H1 (cell line): ENCODE results near the gene TATDN2. TPM values are rescaled to one million over a fixed set of nuclear protein-coding genes. Genes with fewer than 3 reads are reported as not detected.

ENCODE experiments used
- CTCF ChIA-PET: fragments of 300-600 bp; sonication (Branson Sonifier 250); formaldehyde crosslinking; loops from one replicate; lab custom pipeline; 2021; ENCODE audit not compliant: partially characterized antibody; lab: Charles Lee
- POLR2A ChIA-PET: fragments of 300-600 bp; sonication (Branson Sonifier 250); formaldehyde crosslinking; loops from one replicate; lab custom pipeline; 2021; ENCODE audit warnings: inconsistent platforms; ENCODE audit not compliant: partially characterized antibody; lab: Charles Lee
- DNase-seq, 2 experiments: peaks; one replicate each; pipeline versions ENCODE4 v3.0.0 to v3.0.0-alpha.2; 2010 to 2022; ENCODE audit warnings: low spot score in 2 of 2, low read depth in 1 of 2, mixed read lengths in 1 of 2
- FAIRE-seq: peaks from 2 replicates; lab custom pipeline; 2011; peaks lifted over from hg19 to GRCh38; lab: Jason Lieb, UNC
- H2AFZ ChIP-seq: 2 replicates; pipeline ENCODE4 v1.8.1; 2012; ENCODE audit warnings: low read length, inconsistent platforms
- H2AK5ac ChIP-seq: 2 replicates; pipeline ENCODE4 v1.6.1; 2013; ENCODE audit warnings: low read depth, low read length
- H2BK120ac ChIP-seq: replicated peaks from 2 replicates; pipeline ENCODE3; 2013; ENCODE audit warnings: low read depth, low read length, inconsistent platforms
- H2BK12ac ChIP-seq: 2 replicates; pipeline ENCODE4 v1.6.1; 2013; ENCODE audit warnings: low read depth, low read length
- H2BK15ac ChIP-seq: 2 replicates; pipeline ENCODE4 v1.6.1; 2013; ENCODE audit warnings: low read length
- H2BK20ac ChIP-seq: 2 replicates; pipeline ENCODE4 v1.6.1; 2013; ENCODE audit warnings: low read length
- H2BK5ac ChIP-seq: 2 replicates; pipeline ENCODE4 v1.6.1; 2013; ENCODE audit warnings: low read depth, low read length
- H3K14ac ChIP-seq: 2 replicates; pipeline ENCODE4 v1.6.1; 2013; ENCODE audit warnings: inconsistent platforms; ENCODE audit not compliant: insufficient read length
- H3K18ac ChIP-seq: 2 replicates; pipeline ENCODE4 v1.6.1; 2013; ENCODE audit warnings: low read length; ENCODE audit errors: extremely low read depth
- H3K23ac ChIP-seq: 2 replicates; pipeline ENCODE4 v1.6.1; 2013; ENCODE audit warnings: inconsistent platforms; ENCODE audit not compliant: insufficient read length
- H3K23me2 ChIP-seq: 2 replicates; pipeline ENCODE4 v1.6.1; 2013; ENCODE audit warnings: low read depth, low read length
- H3K27ac ChIP-seq: 2 replicates; pipeline ENCODE4 v1.6.1; 2011; ENCODE audit warnings: low read depth, low read length, inconsistent platforms
- H3K27me3 ChIP-seq, 4 experiments: replicated peaks in 1 of 4; 1 replicate in 1 of 4; 2 replicates in 3 of 4; pipeline versions ENCODE4 v1.6.1 to v1.8.1; 2011 to 2013; ENCODE audit warnings: low read length in 3 of 4, mild to moderate bottlenecking in 3 of 4, inconsistent platforms in 2 of 4, mixed read lengths in 2 of 4, moderate library complexity in 1 of 4; ENCODE audit not compliant: control insufficient read depth in 3 of 4, insufficient read depth in 3 of 4; ENCODE audit errors: extremely low read depth in 1 of 4
- H3K36me3 ChIP-seq, 4 experiments: 2 replicates each; pipeline versions ENCODE4 v1.6.1 to v1.8.1; 2011 to 2013; ENCODE audit warnings: mild to moderate bottlenecking in 4 of 4, low read length in 3 of 4, moderate library complexity in 2 of 4, control low read depth in 1 of 4, inconsistent platforms in 1 of 4; ENCODE audit not compliant: insufficient read depth in 4 of 4, control insufficient read depth in 2 of 4
- H3K4ac ChIP-seq: replicated peaks from 2 replicates; pipeline ENCODE3; 2013; ENCODE audit warnings: low read length, low read depth, mixed read lengths, inconsistent platforms; ENCODE audit not compliant: insufficient read length
- H3K4me1 ChIP-seq, 4 experiments: replicated peaks in 1 of 4; 1 replicate in 1 of 4; 2 replicates in 3 of 4; pipeline versions ENCODE4 v1.6.1 to v1.8.1; 2011 to 2013; ENCODE audit warnings: low read length in 3 of 4, inconsistent platforms in 2 of 4, mixed read lengths in 1 of 4; ENCODE audit not compliant: insufficient read depth in 4 of 4, control insufficient read depth in 3 of 4
- H3K4me2 ChIP-seq, 2 experiments: 2 replicates each; pipeline versions ENCODE4 v1.6.1 to v1.8.1; 2011 to 2013; ENCODE audit warnings: low read depth in 2 of 2, low read length in 2 of 2, control low read depth in 1 of 2, inconsistent platforms in 1 of 2, mild to moderate bottlenecking in 1 of 2; ENCODE audit not compliant: insufficient read depth in 1 of 2
- H3K4me3 ChIP-seq, 4 experiments: fragments of 200-600, 300-600 bp in 1 of 4; sonication (generic), shearing (Covaris generic), sonication (Bioruptor Twin) in 1 of 4; 2 replicates each; pipeline versions ENCODE4 v1.5.1 to v1.8.1; 2011 to 2016; ENCODE audit warnings: low read length in 4 of 4, low read depth in 3 of 4, control low read depth in 2 of 4, inconsistent platforms in 2 of 4, mild to moderate bottlenecking in 2 of 4, mixed read lengths in 1 of 4, moderate library complexity in 1 of 4; ENCODE audit not compliant: insufficient read depth in 2 of 4; ENCODE audit errors: extremely low read depth in 1 of 4
- H3K56ac ChIP-seq: replicated peaks from 2 replicates; pipeline ENCODE3; 2013; ENCODE audit warnings: low read depth, mild to moderate bottlenecking, mixed read lengths, low read length, inconsistent platforms; ENCODE audit not compliant: insufficient read length
- H3K79me1 ChIP-seq: 2 replicates; pipeline ENCODE4 v1.6.1; 2013; ENCODE audit warnings: low read depth, low read length, control low read depth
- H3K79me2 ChIP-seq, 2 experiments: 2 replicates each; pipeline versions ENCODE4 v1.6.1 to v1.8.1; 2012 to 2013; ENCODE audit warnings: low read length in 2 of 2, mild to moderate bottlenecking in 2 of 2, inconsistent platforms in 1 of 2; ENCODE audit not compliant: insufficient read depth in 2 of 2, control insufficient read depth in 1 of 2
- H3K9ac ChIP-seq, 4 experiments: replicated peaks in 1 of 4; 1 replicate in 1 of 4; 2 replicates in 3 of 4; pipeline versions ENCODE4 v1.6.1 to v1.8.1; 2011 to 2013; ENCODE audit warnings: low read depth in 3 of 4, low read length in 3 of 4, control low read depth in 2 of 4, mild to moderate bottlenecking in 2 of 4, moderate library complexity in 2 of 4, inconsistent platforms in 1 of 4; ENCODE audit errors: extremely low read depth in 1 of 4
- H3K9me3 ChIP-seq, 2 experiments: 2 replicates each; pipeline versions ENCODE4 v1.6.1 to v1.8.1; 2012 to 2013; ENCODE audit warnings: mild to moderate bottlenecking in 2 of 2, moderate library complexity in 2 of 2, control low read depth in 1 of 2, inconsistent platforms in 1 of 2, low read depth in 1 of 2, low read length in 1 of 2, mixed read lengths in 1 of 2; ENCODE audit not compliant: insufficient read depth in 2 of 2
- H4K20me1 ChIP-seq, 2 experiments: replicated peaks in 1 of 2; 2 replicates each; pipeline versions ENCODE3 to v1.8.1; 2011 to 2013; ENCODE audit warnings: inconsistent platforms in 2 of 2, low read length in 2 of 2, mild to moderate bottlenecking in 1 of 2; ENCODE audit not compliant: insufficient read depth in 2 of 2, control insufficient read depth in 1 of 2
- H4K5ac ChIP-seq: 2 replicates; pipeline ENCODE4 v1.6.1; 2013; ENCODE audit warnings: low read length, low read depth, mixed read lengths, inconsistent platforms; ENCODE audit not compliant: insufficient read length
- H4K8ac ChIP-seq: 2 replicates; pipeline ENCODE4 v1.8.0; 2013; ENCODE audit warnings: mild to moderate bottlenecking, moderate library complexity, low read length, inconsistent platforms; ENCODE audit not compliant: insufficient read depth; ENCODE audit errors: extremely low read depth
- H4K91ac ChIP-seq: replicated peaks from 2 replicates; pipeline ENCODE3; 2013; ENCODE audit warnings: low read length, mixed read lengths, inconsistent platforms; ENCODE audit not compliant: insufficient read length
- CBX5 ChIP-seq: fragments of 300-800, 300-1000 bp; sonication (generic); IDR thresholded peaks from 2 replicates; pipeline ENCODE4 v1.7.1; 2016; ENCODE audit warnings: antibody characterized with exemption, low read length, low read depth
- CHD1 ChIP-seq: IDR thresholded peaks from 2 replicates; pipeline ENCODE4 v1.6.1; 2012; ENCODE audit warnings: low read depth, low read length, improper control_type of control experiment
- CHD2 ChIP-seq: IDR thresholded peaks from 2 replicates; pipeline ENCODE4 v1.6.1; 2012; ENCODE audit warnings: low read length, improper control_type of control experiment
- TAF7 ChIP-seq: optimal IDR thresholded peaks from 2 replicates; pipeline ENCODE3; 2011; ENCODE audit warnings: low read depth, mild to moderate bottlenecking, inconsistent platforms, low read length, moderate library complexity, borderline replicate concordance
- WGBS, 2 experiments: shearing (Covaris generic) in 1 of 2; methylation state at CpG; one replicate each; pipeline versions ENCODE4 v1.1.6 to v1.1.7; 2013 to 2015; ENCODE audit warnings: low lambda C conversion rate in 2 of 2, mixed read lengths in 2 of 2, inconsistent platforms in 1 of 2, low coverage in 1 of 2, missing lambda C conversion rate in 1 of 2; ENCODE audit not compliant: insufficient replicate concordance in 2 of 2, insufficient coverage in 1 of 2, insufficient read length in 1 of 2; ENCODE audit errors: extremely low coverage in 1 of 2, missing lambda C conversion rate in 1 of 2; 5-methylcytosine and 5-hydroxymethylcytosine counted together
- polyA plus RNA-seq, 7 experiments: library from polyadenylated mRNA; depleted of rRNA in 3 of 7; stranded (reverse) in 5 of 7; unstranded in 2 of 7; fragments of >200 nt in 5 of 7; fragments of 200-250 nt in 2 of 7; gene quantifications; 1 replicate in 5 of 7; 2 replicates in 1 of 7; 4 replicates in 1 of 7; pipeline versions ENCODE4 v1.2.1 to v1.2.3, GENCODE V29; 2011 to 2013; ENCODE audit warnings: missing spikeins in 2 of 7, mixed read lengths in 2 of 7
- total RNA-seq: library from RNA; stranded (reverse); fragmentation: NEBNext Ultra II Directional; extraction: Animal tissue kit (Norgen Biotek cat#: 25700); gene quantifications from 2 replicates; pipeline ENCODE4 v1.2.1, GENCODE V29; 2021

Gene TATDN2
- total and polyA plus RNA-seq, 2 of the 8 experiments (the other 6 are each of a cell fraction or from before 2014, with no cell fraction given): 12.1 to 34.8 TPM

- Histone ChIP-seq H2BK12ac (0 out of 2 replicates have a peak overlapping the region, but pooled peaks have one; percentile 68), H3K56ac (no peak overlapping the region), H2AFZ (no peak overlapping the region), H2BK120ac (no peak overlapping the region), H3K27me3 (no peaks in the 10 kb centered on the region), H3K18ac (no peak overlapping the region), H3K14ac (no peak overlapping the region), H3K79me1 (no peaks in the 10 kb centered on the region), H3K4me3 (no peak overlapping the region), H4K91ac (peak overlapping the region; percentile 42), H3K36me3 (0 out of 8 replicates have a peak, but pooled peaks cover 0 to 5% (median 0%) of the 10 kb centered on the region in 4 experiments), H4K5ac (no peak overlapping the region), H3K27ac (no peak overlapping the region), H2BK20ac (no peak overlapping the region), H3K4me1 (peaks cover 0 to 2% (median 2%) of the 10 kb centered on the region in 4 experiments; a peak in 3 of 7 replicates), H3K79me2 (no peaks in the 10 kb centered on the region), H4K20me1 (no peaks in the 10 kb centered on the region), H3K4me2 (no peak overlapping the region), H2BK15ac (peak overlapping the region; percentile 6; the same call in 1 of the 2 replicates), H3K9ac (no peak overlapping the region), H3K9me3 (peaks cover 6 to 8% of the 10 kb centered on the region in 2 experiments; a peak in 1 of 4 replicates), H3K23me2 (peaks cover 3% of the 10 kb centered on the region; the same call in 1 of the 2 replicates), H3K4ac (no peak overlapping the region), H3K23ac (no peak overlapping the region), H4K8ac (peak overlapping the region; percentile 71; the same call in 1 of the 2 replicates), H2AK5ac (no peak overlapping the region; the same call in 1 of the 2 replicates), H2BK5ac (no peak overlapping the region)
- 90% methylated on average over 9 of the region's 9 CpGs; no CpG with 5 or more reads in 1 of the 2 experiments for whole genome bisulfite sequencing, 2 experiments
- FAIRE-seq (no peak), DNase-seq (no peak)
- CTCF ChIA-PET: interaction anchor here (0.7 to 1.4 kb wide), 2 partner anchors 66 to 170 kb away, joined by 3 to 5 read pairs; no protein-coding TSS in a partner anchor
- no peak for TF ChIP-seq TAF7
- TF ChIP-seq CBX5: no peak
- TF ChIP-seq CHD2: no peak
- no peak for TF ChIP-seq CHD1
- POLR2A ChIA-PET: no interaction called here
Measured at GRCh38 chr3:10219737-10220136, 28.5 kb upstream of the TATDN2 start.
